RWPE2 (cell line): Measurements from ENCODE around the gene AMD1.

Experiments used
- ATAC-seq: fragments of 200-7000 bp; cut with Tn5 transposase; 3 replicates; pipeline ENCODE4 v1.9.1; 2021; ENCODE audit warnings: low read depth
- DNase-seq: peaks from one replicate; pipeline ENCODE4 v3.0.0-alpha.2; 2020; ENCODE audit warnings: low spot score
- H3K27ac ChIP-seq: fragments of 450-650 bp; 2 replicates; pipeline ENCODE4 v1.5.1; 2017; ENCODE audit warnings: mild to moderate bottlenecking; ENCODE audit not compliant: poor library complexity, severe bottlenecking
- H3K27me3 ChIP-seq: fragments of 250-450 bp; sonication (Bioruptor Pico); 2 replicates; pipeline ENCODE4 v1.5.1; 2021; ENCODE audit warnings: mild to moderate bottlenecking, moderate library complexity; ENCODE audit not compliant: insufficient read depth, poor library complexity, severe bottlenecking
- H3K36me3 ChIP-seq: fragments of 250-450 bp; sonication (Bioruptor Pico); 2 replicates; pipeline ENCODE4 v1.5.1; 2020; ENCODE audit warnings: low read depth, mild to moderate bottlenecking, moderate library complexity
- H3K4me1 ChIP-seq: fragments of 250-450 bp; sonication (Bioruptor Pico); 2 replicates; pipeline ENCODE4 v1.5.1; 2021; ENCODE audit warnings: mild to moderate bottlenecking, moderate library complexity; ENCODE audit not compliant: insufficient read depth, poor library complexity, severe bottlenecking
- H3K4me3 ChIP-seq: fragments of 250-450 bp; sonication (Bioruptor Pico); 2 replicates; pipeline ENCODE4 v1.5.1; 2021; ENCODE audit warnings: mild to moderate bottlenecking, moderate library complexity; ENCODE audit not compliant: severe bottlenecking
- H3K9me3 ChIP-seq: fragments of 250-450 bp; sonication (Bioruptor Pico); 2 replicates; pipeline ENCODE4 v1.5.1; 2021; ENCODE audit warnings: mild to moderate bottlenecking, moderate library complexity; ENCODE audit not compliant: severe bottlenecking
- CTCF ChIP-seq: fragments of 450-650 bp; IDR thresholded peaks from one replicate; pipeline ENCODE4 v1.5.1; 2017; ENCODE audit warnings: mild to moderate bottlenecking, moderate library complexity; ENCODE audit not compliant: poor library complexity, severe bottlenecking

The AMD1 gene

GRCh38 chr6:110864824-110865223, 9.8 kb upstream of the AMD1 start:
- no peak overlapping the region for H3K4me3 ChIP-seq
- no peak overlapping the region for H3K27ac ChIP-seq
- no peaks in the 10 kb centered on the region for H3K4me1 ChIP-seq
- no peak for ATAC-seq
- no peak for DNase-seq
- H3K36me3 ChIP-seq: no peaks in the 10 kb centered on the region
- H3K27me3 ChIP-seq: no peaks in the 10 kb centered on the region
- H3K9me3 ChIP-seq: no peaks in the 10 kb centered on the region
- TF ChIP-seq CTCF: no peak

- DNase-seq (no peak), ATAC-seq (peak; percentile 10)
- no peak for TF ChIP-seq CTCF
- Histone ChIP-seq H3K9me3 (no peaks in the 10 kb centered on the region), H3K27me3 (no peaks in the 10 kb centered on the region), H3K36me3 (peaks cover 26% of the 10 kb centered on the region), H3K27ac (peak overlapping the region; percentile 87), H3K4me3 (peak overlapping the region; percentile 86), H3K4me1 (peaks cover 21% of the 10 kb centered on the region)
Observed at GRCh38 chr6:110874880-110875547, 429 bp downstream of the AMD1 start.

GRCh38 chr6:110875548-110876169, 1.1 kb downstream of the AMD1 start:
- Histone ChIP-seq H3K36me3 (peaks cover 32% of the 10 kb centered on the region), H3K27me3 (no peaks in the 10 kb centered on the region), H3K4me1 (peaks cover 25% of the 10 kb centered on the region), H3K9me3 (no peaks in the 10 kb centered on the region), H3K4me3 (peak overlapping the region; percentile 86), H3K27ac (peak overlapping the region; percentile 87)
- TF ChIP-seq CTCF: no peak
- DNase-seq (peak; percentile 69), ATAC-seq (peak; percentile 16)

GRCh38 chr6:110876170-110876773, 1.7 kb downstream of the AMD1 start:
- no peaks in the 10 kb centered on the region for H3K27me3 ChIP-seq
- no peaks in the 10 kb centered on the region for H3K9me3 ChIP-seq
- peaks cover 31% of the 10 kb centered on the region for H3K4me1 ChIP-seq
- no peak for TF ChIP-seq CTCF
- H3K27ac ChIP-seq: peak overlapping the region; percentile 87
- peak overlapping the region; percentile 86 for H3K4me3 ChIP-seq
- ATAC-seq: peak; percentile 70
- H3K36me3 ChIP-seq: peaks cover 38% of the 10 kb centered on the region
- peak; percentile 81 for DNase-seq
